ENCODE measurements around the gene SBF1.

GRCh38 chr22:50483106-50483505, 8.3 kb upstream of the SBF1 start:
- TF ChIP-seq ZNF274 (IDR thresholded peaks at IDR 0.05; ENCODE audit: low read depth, low read length) (no peak), YY1 (IDR thresholded peaks at IDR 0.05; ENCODE audit: insufficient read depth, insufficient read length) (no peak)
